Measurements from ENCODE around the gene MAN1B1.
A peak's percentile ranks its signal among the peaks of the same experiment; 100 is the strongest.
"Not testable (repeated sequence)": the region's sequence is repeated elsewhere in the genome, so short reads cannot be mapped to it uniquely, and the experiment has no call there.

The MAN1B1 gene

GRCh38 chr9:137123468-137123837, 36.7 kb downstream of the MAN1B1 start:
- H3K4me3 Mint-ChIP-seq, result no peak overlapping the region

GRCh38 chr9:137123952-137124462, 37.2 kb downstream of the MAN1B1 start:
- H3K4me3 Mint-ChIP-seq, result not testable (repeated sequence)

More at GRCh38 chr9:137123468-137123837, 36.7 kb downstream of the MAN1B1 start:
- H3K9me3 Mint-ChIP-seq, result no peaks in the 10 kb centered on the region
- H3K4me1 Mint-ChIP-seq, result peaks cover 18% of the 10 kb centered on the region
- no peaks in the 10 kb centered on the region for H3K36me3 Mint-ChIP-seq (ENCODE audit: low read depth)
- TF ChIP-seq CTCF (IDR thresholded peaks at IDR 0.05; ENCODE audit: unreplicated experiment in 3 of 3), result no peak
- no peak overlapping the region for H3K27ac Mint-ChIP-seq
- no peaks in the 10 kb centered on the region for H3K27me3 Mint-ChIP-seq (ENCODE audit: low read depth)

GRCh38 chr9:137126786-137127185, 40.0 kb downstream of the MAN1B1 start:
- Mint-ChIP-seq H3K27me3 (ENCODE audit: low read depth) (peaks cover 9% of the 10 kb centered on the region), H3K9me3 (no peaks in the 10 kb centered on the region), H3K36me3 (ENCODE audit: low read depth) (no peaks in the 10 kb centered on the region), H3K4me3 (peak overlapping the region in 2 of 3 experiments; percentile 62 to 89), H3K4me1 (peaks cover 23% of the 10 kb centered on the region), H3K27ac (peak overlapping the region in 1 of 3 experiments; percentile 4)
- no peak for TF ChIP-seq CTCF (IDR thresholded peaks at IDR 0.05; ENCODE audit: unreplicated experiment in 3 of 3)

More at GRCh38 chr9:137123952-137124462, 37.2 kb downstream of the MAN1B1 start:
- H3K27me3 Mint-ChIP-seq (ENCODE audit: low read depth); H3K9me3 Mint-ChIP-seq; H3K27ac Mint-ChIP-seq; H3K36me3 Mint-ChIP-seq (ENCODE audit: low read depth): not testable (repeated sequence)
- H3K4me1 Mint-ChIP-seq, result peaks cover 23% of the 10 kb centered on the region

GRCh38 chr9:137127301-137128157, 40.7 kb downstream of the MAN1B1 start:
- no peaks in the 10 kb centered on the region for H3K9me3 Mint-ChIP-seq
- TF ChIP-seq CTCF (IDR thresholded peaks at IDR 0.05; ENCODE audit: unreplicated experiment in 3 of 3), result no peak
- H3K4me3 Mint-ChIP-seq, result peak overlapping the region; percentile 86 to 89 (median 89)
- peak overlapping the region; percentile 78 to 91 (median 90) for H3K27ac Mint-ChIP-seq
- H3K27me3 Mint-ChIP-seq (ENCODE audit: low read depth), result peaks cover 12% of the 10 kb centered on the region
- H3K36me3 Mint-ChIP-seq (ENCODE audit: low read depth), result no peaks in the 10 kb centered on the region
- H3K4me1 Mint-ChIP-seq, result peaks cover 23% of the 10 kb centered on the region

GRCh38 chr9:137128158-137128861, 41.5 kb downstream of the MAN1B1 start:
- Mint-ChIP-seq H3K27ac (peak overlapping the region; percentile 78 to 91 (median 90)), H3K9me3 (peaks cover 3% of the 10 kb centered on the region), H3K4me3 (peak overlapping the region; percentile 86 to 89 (median 89)), H3K27me3 (ENCODE audit: low read depth) (peaks cover 19% of the 10 kb centered on the region), H3K36me3 (ENCODE audit: low read depth) (no peaks in the 10 kb centered on the region), H3K4me1 (peaks cover 23% of the 10 kb centered on the region)
- TF ChIP-seq CTCF (IDR thresholded peaks at IDR 0.05; ENCODE audit: unreplicated experiment in 3 of 3), result no peak

GRCh38 chr9:137128862-137129455, 42.2 kb downstream of the MAN1B1 start:
- H3K36me3 Mint-ChIP-seq (ENCODE audit: low read depth), result no peaks in the 10 kb centered on the region
- H3K4me1 Mint-ChIP-seq, result peaks cover 23% of the 10 kb centered on the region
- no peak for TF ChIP-seq CTCF (IDR thresholded peaks at IDR 0.05; ENCODE audit: unreplicated experiment in 3 of 3)
- peak overlapping the region; percentile 86 to 89 (median 89) for H3K4me3 Mint-ChIP-seq
- peaks cover 24% of the 10 kb centered on the region for H3K27me3 Mint-ChIP-seq (ENCODE audit: low read depth)
- peak overlapping the region; percentile 78 to 91 (median 90) for H3K27ac Mint-ChIP-seq
- H3K9me3 Mint-ChIP-seq, result peaks cover 3% of the 10 kb centered on the region

All from nephron (organoid).